ENCODE data around the gene HNRNPAB.
A peak's percentile ranks its signal among the peaks of the same experiment; 100 is the strongest.

Gene HNRNPAB

DNA sequence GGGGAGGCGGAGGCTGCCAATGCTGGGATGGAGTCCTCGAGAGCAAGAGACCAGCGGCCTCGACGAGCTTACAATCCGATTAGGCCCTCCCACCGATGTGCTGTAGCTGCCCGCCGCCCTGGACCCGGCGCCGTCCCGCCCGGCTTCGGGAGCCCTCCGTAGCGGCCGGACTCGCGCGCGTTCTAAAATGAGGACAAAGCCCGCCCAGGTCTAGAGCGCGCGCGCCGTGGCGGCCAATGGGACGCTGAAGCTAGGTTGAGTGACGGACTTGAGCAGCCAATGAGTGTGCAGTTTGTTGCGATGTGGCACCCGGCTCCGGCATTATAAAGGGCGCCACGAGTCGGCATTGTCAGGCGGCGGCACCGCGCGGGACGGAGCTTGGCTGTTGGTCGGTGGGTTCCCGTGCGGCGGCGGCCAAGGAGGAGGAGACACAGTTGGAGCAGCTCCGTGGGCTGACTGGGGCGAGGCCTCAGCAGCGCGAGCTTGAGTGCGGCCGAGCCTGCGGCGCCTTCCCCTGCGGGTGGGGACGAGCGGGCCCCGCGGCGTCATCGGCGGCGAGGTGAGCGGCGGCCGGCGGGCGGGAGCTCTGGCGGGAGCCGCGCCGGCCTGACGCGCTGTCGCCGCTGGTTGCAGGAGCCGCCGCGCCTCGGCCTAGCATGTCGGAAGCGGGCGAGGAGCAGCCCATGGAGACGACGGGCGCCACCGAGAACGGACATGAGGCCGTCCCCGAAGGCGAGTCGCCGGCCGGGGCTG lies at the start of gene HNRNPAB:
TSS of gene HNRNPAB (plus strand) at position 352 of the 753 bp plus-strand sequence. CDS start at position 657, 305 bp downstream.
- DNase-seq, result peak; percentile 81 to 95

DNA sequence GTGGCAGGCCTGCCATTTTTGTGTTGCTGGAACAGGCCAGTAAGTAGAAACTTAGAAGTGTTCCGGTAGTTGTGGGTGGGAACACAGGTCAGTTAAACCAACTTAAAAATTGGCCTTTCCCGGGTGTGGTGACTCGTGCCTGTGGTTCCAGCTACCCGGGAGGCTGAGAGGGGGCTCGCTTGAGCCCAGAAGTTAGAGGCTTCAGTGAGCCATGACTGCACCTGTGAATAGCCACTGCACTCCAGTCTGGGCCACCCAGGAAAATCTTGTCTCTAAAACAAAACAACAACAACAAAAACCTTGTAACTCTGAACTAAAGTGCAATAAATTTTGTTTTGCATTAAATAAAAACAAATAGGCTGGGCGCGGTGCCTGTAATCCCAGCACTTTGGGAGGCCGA lies 49.3 kb upstream of the HNRNPAB start:
- no peak for DNase-seq

DNA sequence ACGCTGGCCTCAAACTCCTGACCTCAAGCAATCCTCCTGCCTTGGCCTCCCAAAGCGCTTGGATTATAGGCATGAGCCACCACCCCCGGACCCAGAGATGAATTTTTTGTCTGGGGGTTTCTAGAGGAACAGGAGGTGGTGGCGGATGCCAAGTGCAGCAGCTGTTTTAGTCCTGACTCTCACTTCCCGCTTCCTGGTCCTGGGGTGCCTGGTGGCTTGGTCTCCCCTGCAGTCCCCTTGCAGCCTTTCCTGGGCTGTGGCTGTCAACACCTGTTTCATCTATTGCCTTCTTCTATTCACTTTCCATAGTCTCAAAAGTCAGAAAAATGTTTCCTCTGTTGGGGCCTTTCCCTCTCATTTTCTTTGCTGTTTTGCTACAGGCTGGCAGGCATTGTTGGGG lies 44.2 kb upstream of the HNRNPAB start:
- no peak for DNase-seq

DNA sequence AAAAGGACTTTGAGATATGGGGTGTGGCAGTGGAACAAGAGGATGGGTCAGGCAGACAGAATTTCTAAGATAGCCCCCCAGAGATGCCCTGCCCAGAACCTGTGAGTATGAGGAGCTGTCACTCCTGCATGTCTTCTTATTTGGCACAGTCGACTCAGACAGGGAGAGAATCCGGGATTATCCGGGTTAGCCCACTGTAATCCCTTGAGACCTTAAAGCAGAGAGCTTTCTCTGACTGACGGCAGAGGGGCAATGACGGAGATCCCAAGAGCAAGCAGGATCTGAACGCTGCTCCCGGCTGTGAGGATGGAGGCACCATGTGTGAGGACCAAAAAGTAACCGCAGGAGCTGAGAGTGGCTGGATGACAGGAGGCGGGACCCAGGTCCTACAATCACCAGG lies 41.9 kb upstream of the HNRNPAB start:
- no peak for DNase-seq

- peak; percentile 57 to 81 for DNase-seq
Measured at GRCh38 chr5:178163772-178164735, 40.3 kb upstream of the HNRNPAB start.

- DNase-seq, result no peak
Measured at GRCh38 chr5:178165581-178165980, 38.8 kb upstream of the HNRNPAB start.

DNA sequence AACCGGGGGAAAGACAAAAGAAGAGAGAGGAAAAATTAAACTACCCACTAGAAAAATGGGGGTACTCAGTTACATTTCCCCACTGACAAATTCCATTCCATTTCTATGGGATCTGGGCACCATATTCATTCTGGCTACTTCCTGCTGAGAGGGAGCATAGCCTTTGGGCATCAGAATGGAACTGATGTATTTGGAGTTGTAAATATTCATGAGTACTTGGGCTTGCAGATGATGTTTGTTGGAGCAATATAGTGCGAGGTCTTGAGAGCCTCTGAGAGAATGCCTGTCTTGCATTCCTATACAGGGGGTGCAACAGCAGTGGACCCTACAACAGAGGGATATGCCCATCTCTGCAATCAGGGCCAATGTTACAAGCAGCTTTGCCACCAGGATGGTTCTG lies 33.9 kb upstream of the HNRNPAB start:
- DNase-seq, result no peak

GRCh38 chr5:178174456-178174855 lies 29.9 kb upstream of the HNRNPAB start:
- DNase-seq, result no peak

DNA sequence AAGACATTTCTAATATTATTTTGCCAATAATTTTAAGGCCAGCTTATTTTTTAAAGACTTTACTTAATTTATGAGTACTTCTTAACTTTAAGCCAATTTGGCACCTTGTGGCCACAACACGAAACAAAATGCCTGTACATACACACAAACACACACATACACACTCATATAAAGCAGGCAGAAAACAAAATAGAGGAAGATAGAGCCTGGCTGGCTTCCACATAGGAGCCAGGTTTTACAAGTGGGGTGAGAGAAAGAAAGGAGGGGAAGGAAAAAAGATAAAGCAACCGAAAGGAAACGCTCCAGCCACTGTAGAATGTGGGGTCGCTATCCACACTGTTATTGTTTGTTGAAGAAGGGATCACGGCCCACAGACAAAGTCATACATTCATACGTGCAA lies 27.5 kb upstream of the HNRNPAB start:
- DNase-seq, result no peak

- no peak for DNase-seq
Measured at GRCh38 chr5:178177569-178177968, 26.8 kb upstream of the HNRNPAB start.

DNA sequence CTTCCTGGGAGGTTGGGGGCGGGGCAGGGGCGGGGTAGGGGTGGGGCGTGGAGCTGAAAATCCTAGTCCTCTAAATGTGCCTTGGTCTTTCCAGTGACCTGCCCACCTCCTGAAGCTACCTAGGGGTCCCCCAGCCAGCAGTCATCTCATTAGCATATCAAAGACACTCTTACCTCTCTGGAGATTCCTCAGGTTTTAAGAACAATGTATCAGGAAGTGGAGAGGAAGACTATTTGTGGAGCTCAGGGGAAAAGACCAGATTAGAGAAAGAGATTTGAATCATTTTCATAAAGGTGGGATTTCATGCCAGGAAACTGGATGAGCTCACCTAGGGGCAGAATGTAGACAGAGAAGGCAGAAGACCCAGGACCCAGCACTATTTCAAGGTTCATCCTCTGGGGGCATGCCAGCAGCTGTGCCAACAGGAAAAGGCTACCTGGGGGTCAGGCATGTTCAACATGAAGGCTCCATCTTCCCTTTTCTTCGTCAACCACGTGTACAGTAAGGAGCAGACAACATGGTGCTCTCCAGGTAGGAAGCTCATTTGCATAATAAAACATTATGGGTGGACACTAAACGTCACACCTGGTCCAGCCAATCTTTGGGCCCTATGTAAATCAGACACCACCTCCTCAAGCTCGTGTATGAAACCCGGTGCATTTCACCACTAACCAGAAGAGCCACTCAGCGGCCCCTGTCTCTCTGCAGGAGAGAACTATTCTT lies 24.0 kb upstream of the HNRNPAB start:
- no peak for DNase-seq

GRCh38 chr5:178182158-178182876 lies 22.0 kb upstream of the HNRNPAB start:
- DNase-seq, result no peak

GRCh38 chr5:178186427-178186826 lies 17.9 kb upstream of the HNRNPAB start:
- DNase-seq, result no peak

DNA sequence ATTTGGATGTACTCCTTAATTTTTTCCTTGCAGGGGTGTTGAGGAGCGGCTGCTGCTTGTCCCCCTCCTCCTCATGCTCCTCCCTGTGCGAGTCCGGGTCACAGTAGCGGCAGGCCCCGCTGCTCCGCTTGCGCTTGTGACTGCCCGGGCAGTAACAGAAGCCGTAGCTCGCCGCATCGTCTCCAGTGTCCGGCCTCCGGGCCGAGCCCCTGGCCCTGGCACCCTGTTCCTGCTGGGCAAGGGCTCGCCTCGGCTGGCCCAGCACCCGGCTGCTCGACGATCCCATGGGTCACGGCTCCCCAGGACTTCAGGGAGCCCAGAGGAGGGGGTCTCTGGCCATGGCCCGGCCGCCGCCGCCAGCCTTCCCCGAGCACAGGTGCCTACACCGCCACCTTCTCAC lies 17.3 kb upstream of the HNRNPAB start, which contains the start of gene GMCL2:
TSS of gene GMCL2 (minus strand) at position 358 of the 400 bp plus-strand sequence. CDS start at position 286, 72 bp downstream.
- DNase-seq, result no peak

- no peak for DNase-seq
Measured at GRCh38 chr5:178189433-178189832, 14.9 kb upstream of the HNRNPAB start.

DNA sequence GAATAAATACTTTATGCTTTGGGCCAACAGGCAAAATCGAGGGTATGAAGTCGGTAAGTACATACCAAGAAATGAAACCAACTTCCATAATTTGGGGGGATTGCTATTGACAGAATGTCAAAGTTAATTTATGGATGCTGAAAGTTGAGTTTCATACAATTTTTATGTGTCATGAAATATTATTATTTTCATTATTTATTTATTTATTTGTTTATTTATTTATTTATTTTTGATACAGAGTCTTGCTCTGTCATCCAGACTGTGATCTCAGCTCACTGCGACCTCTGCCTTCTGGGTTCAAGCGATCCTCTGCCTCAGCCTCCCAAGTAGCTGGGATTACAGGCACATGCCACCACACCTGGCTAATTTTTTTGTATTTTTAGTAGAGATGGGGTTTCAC lies 12.7 kb upstream of the HNRNPAB start:
- DNase-seq, result no peak

GRCh38 chr5:178192244-178192643 lies 12.1 kb upstream of the HNRNPAB start:
- DNase-seq, result no peak

GRCh38 chr5:178192787-178193186 lies 11.5 kb upstream of the HNRNPAB start:
- DNase-seq, result no peak

DNA sequence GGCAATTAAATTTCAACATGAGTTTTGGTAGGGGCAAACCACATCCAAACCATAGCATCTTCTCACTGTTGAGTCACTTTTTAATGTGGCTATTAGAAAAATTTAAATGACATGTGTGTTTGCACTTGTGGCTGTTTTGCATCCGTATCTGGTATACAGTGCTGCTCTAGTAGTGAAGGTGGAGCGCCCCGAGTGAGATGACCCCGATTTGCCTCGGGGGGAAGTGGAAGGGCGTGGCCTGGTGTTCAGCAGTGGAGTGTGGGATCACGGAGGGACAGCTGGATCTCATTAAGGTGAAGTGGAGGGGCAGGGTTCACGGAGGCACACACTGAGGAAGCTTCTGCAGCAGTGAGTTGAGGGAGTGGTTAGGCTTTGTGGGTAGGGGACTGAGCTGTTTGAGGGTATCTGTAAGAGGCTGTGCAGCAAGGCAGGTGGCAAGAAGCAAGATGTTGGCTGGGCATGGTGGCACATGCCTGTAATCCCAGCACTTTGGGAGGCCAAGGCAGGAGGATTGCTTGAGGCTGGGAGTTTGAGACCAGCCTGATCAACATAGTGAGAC lies 11.0 kb upstream of the HNRNPAB start:
- DNase-seq, result no peak

DNA sequence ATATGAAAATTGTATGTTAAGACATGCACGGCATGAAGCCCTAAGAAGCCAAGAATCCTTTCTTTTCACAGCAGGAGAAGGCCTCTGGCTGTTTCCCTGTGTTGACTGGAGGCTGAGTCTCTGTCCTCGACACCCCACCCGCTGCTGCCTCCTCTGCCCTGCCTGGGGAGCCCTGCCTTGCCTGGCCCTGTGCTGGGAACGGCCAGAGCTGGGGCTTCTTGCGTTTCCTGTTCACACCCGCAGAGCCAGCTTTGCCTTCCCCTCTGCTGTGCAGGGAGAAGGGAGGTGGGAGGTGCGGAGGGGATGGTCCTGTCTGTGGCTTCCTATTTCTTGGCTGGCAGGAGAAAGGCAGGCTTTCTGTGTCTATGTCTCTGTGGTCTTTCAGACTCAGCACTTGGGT lies 10.3 kb upstream of the HNRNPAB start:
- DNase-seq, result no peak

- DNase-seq, result no peak
Measured at GRCh38 chr5:178196281-178196812, 8.0 kb upstream of the HNRNPAB start.

DNA sequence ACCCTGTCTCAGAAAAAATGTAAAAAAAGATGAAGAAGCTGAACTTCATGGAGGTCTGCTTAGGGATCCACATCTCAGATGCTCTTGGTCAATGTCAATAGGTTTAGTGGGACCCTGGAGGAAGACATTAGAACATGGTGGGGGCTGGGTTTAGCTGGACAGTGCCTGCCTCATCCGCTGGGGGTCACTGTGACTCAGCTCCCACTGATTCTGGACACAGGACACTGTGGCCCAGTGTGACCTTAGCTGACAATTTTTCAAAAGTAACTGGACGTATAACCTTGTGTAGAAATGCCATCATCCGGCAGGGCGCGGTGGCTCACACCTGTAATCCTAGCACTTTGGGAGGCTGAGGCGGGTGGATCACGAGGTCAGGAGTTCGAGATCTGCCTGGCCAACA lies 7.3 kb upstream of the HNRNPAB start:
- DNase-seq, result no peak

All from SW 1271 (cell line).